ENCODE results near the gene TNRC18.
A peak's percentile ranks its signal among the peaks of the same experiment; 100 is the strongest.
"Not testable (repeated sequence)": the region's sequence is repeated elsewhere in the genome, so short reads cannot be mapped to it uniquely, and the experiment has no call there.

Gene TNRC18

GRCh38 chr7:5300366-5300765, 123.3 kb downstream of the TNRC18 start:
- no peak for DNase-seq
- TF ChIP-seq GATA1 (IDR thresholded peaks at IDR 0.05; ENCODE audit: low read depth, low read length) (no peak), POLR2A (IDR thresholded peaks at IDR 0.05; ENCODE audit: low read length) (no peak)

DNA sequence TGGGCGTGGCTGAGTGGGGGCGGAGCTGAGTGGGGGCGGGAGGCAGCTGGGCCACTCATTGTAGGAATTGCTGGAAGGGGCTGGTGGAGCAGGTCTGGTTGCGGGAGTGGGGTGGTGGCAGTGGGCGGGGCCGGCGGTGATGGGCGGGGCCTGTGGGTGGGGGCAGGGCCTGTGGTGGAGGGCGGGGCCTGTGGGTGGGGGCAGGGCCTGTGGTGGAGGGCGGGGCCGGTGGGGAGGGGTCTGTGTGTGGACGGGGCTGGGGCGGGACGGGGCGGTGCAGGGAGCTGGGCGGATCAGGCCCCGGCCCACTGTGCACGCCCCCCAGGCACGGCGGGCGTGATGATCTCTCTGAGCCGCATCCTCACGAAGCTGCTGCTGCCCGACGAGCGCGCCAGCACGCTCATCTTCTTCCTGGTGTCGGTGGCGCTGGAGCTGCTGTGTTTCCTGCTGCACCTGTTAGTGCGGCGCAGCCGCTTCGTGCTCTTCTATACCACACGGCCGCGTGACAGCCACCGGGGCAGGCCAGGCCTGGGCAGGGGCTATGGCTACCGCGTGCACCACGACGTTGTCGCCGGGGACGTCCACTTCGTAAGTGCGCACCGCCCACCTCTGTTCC, 126.9 kb downstream of the TNRC18 start:
- DNase-seq: peak; percentile 75 to 77
- TF ChIP-seq GATA1 (IDR thresholded peaks at IDR 0.05; ENCODE audit: low read depth, low read length) (no peak), POLR2A (IDR thresholded peaks at IDR 0.05; ENCODE audit: low read length) (no peak)

DNA sequence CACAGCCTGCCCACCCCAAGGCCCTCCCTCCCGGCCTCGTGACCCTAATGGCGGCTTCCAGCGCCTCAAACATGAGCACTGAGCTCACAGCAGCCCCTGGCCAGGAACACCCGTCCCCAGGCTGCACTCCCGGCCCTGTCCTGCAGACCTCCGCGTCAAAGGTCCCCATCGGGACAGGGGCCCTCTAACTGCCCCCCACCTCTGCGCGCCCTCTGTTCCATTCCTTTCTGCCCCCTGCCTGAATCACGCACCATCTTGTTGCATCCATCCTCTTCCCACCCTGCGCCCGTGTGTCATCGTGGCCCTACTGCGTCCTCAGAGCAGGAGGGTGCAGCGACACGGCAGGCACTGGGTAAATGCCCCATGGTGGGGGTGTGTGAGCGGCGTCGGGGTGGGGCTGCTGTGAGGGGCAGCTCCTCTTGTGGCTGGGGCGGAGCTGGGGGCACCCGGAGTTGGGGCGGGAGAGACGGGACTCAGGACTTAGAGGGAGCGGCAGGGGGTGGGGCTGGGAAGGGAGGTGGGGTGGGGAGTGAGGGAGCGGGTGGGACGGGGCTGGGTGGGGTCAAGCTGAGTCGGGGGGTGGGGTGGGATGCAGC, 127.5 kb downstream of the TNRC18 start:
- peak in 1 of 2 experiments; percentile 59 for DNase-seq
- TF ChIP-seq GATA1 (IDR thresholded peaks at IDR 0.05; ENCODE audit: low read depth, low read length) (no peak), POLR2A (IDR thresholded peaks at IDR 0.05; ENCODE audit: low read length) (no peak)

- no peak for TF ChIP-seq POLR2A (IDR thresholded peaks at IDR 0.05; ENCODE audit: low read length)
- no peak for TF ChIP-seq GATA1 (IDR thresholded peaks at IDR 0.05; ENCODE audit: low read depth, low read length)
- DNase-seq: no peak
Measured at GRCh38 chr7:5295039-5296014, 128.3 kb downstream of the TNRC18 start.

GRCh38 chr7:5294169-5294987, 129.3 kb downstream of the TNRC18 start:
- TF ChIP-seq GATA1 (IDR thresholded peaks at IDR 0.05; ENCODE audit: low read depth, low read length): no peak
- no peak for TF ChIP-seq POLR2A (IDR thresholded peaks at IDR 0.05; ENCODE audit: low read length)
- no peak for DNase-seq

- not testable (repeated sequence) for DNase-seq
Measured at GRCh38 chr7:5291711-5292335, 131.8 kb downstream of the TNRC18 start.

DNA sequence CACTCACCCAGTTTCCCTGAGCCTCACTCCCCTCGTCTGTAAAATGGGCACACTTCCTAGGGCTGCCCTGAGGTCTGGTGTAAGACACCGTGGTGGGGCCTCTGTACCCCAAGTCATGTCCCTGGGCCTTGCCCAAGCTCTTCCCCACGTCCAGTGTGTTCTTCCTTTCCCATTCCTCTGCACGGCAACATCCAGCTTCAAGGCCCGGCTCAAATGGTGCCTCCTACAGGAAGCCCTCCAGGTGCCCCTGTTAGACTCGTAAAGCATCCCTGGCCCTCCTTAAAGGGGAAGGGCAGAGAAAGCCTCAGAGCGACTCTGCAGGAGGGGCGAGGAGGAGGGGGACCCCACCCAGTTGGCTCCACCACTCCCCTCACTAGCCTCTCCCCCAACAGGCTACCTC, 132.3 kb downstream of the TNRC18 start:
- DNase-seq: no peak
- TF ChIP-seq POLR2A (IDR thresholded peaks at IDR 0.05; ENCODE audit: low read length): no peak
- TF ChIP-seq GATA1 (IDR thresholded peaks at IDR 0.05; ENCODE audit: low read depth, low read length): no peak

- no peak for DNase-seq
- no peak for TF ChIP-seq POLR2A (IDR thresholded peaks at IDR 0.05; ENCODE audit: low read length)
- TF ChIP-seq GATA1 (IDR thresholded peaks at IDR 0.05; ENCODE audit: low read depth, low read length): no peak
Measured at GRCh38 chr7:5289355-5289754, 134.3 kb downstream of the TNRC18 start.

DNA sequence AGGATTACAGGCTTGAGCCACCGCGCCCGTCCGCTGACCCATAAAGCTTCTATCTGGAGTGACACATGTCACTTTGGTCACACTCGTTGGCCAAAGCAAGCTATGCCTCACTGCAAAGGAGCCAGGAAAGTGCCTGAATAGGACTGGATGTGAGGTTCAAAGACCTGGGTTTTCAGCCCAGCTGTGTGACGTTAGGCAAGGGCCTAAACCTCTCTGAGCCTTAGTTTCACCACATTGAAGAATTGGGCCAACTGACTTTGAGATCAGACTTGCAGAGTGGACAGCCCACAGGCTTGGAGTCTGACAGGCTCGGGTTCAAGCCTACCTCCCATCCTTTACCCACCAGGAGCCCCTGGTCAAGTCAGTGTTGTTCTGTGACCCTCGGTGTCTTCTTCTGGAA, 135.1 kb downstream of the TNRC18 start:
- DNase-seq: not testable (repeated sequence)

DNA sequence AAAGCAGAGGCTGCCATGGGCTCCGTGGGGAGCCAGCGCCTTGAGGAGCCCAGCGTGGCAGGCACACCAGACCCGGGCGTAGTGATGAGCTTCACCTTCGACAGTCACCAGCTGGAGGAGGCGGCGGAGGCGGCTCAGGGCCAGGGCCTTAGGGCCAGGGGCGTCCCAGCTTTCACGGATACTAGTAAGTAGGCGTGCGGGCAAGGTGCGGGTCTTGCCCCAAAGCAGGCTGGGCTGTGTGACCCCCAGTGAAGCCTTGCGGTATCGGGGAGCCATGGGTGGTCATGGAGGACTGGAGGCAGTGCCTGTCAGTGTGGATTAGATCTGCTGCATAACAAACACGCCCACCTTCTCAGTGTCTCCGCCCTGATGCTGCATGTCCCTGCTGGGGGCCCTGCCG, 135.8 kb downstream of the TNRC18 start:
- no peak for DNase-seq
- TF ChIP-seq POLR2A (IDR thresholded peaks at IDR 0.05; ENCODE audit: low read length) (no peak), GATA1 (IDR thresholded peaks at IDR 0.05; ENCODE audit: low read depth, low read length) (no peak)

GRCh38 chr7:5287373-5287772, 136.3 kb downstream of the TNRC18 start:
- DNase-seq: not testable (repeated sequence)

DNA sequence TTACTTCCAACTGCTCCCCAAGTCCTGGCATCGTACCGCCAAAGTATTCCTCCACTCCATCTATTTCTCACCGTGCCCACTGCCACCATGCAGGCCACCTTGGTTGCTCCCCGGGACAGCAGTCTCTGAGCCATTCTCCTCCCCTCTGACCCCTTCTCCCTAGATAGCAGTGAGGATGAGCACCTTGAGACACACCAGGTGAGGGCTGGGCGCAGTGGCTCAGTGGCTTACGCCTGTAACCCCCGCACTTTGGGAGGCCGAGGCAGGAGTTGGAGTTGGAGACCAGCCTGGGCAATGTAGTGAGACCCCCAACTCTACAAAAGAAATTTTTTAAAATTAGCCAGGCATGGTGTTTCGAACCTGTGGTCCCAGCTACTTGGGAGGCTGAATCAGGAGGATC, 136.7 kb downstream of the TNRC18 start:
- TF ChIP-seq POLR2A (IDR thresholded peaks at IDR 0.05; ENCODE audit: low read length) (no peak), GATA1 (IDR thresholded peaks at IDR 0.05; ENCODE audit: low read depth, low read length) (no peak)
- DNase-seq: no peak
